K562 (cell line): ENCODE data around the gene MYO7A. TPM values are rescaled to one million over a fixed set of nuclear protein-coding genes. Genes with fewer than 3 reads are reported as not detected.

ENCODE experiments used
- CTCFL ChIP-seq: IDR thresholded peaks from 2 replicates; pipeline ENCODE4 v1.6.1; 2011; ENCODE audit warnings: borderline replicate concordance, low read depth, mild to moderate bottlenecking, moderate library complexity, low read length; ENCODE audit not compliant: insufficient read depth, poor library complexity, severe bottlenecking
- EHMT2 ChIP-seq: fragments of 450-650 bp; IDR thresholded peaks from 2 replicates; pipeline ENCODE4 v1.6.1; 2018; ENCODE audit warnings: antibody characterized with exemption
- EP300 ChIP-seq: IDR thresholded peaks from 2 replicates; pipeline ENCODE4 v1.6.1; 2012; ENCODE audit warnings: low read length, improper control_type of control experiment
- GABPA ChIP-seq: fragments of 200-800 bp; sonication (Bioruptor generic); conservative IDR thresholded peaks from 2 replicates; pipeline ENCODE4 v1.6.1; 2016; ENCODE audit warnings: low read depth, missing genetic modification characterization, missing compliant biosample characterization
- HNRNPH1 ChIP-seq: fragments of 200-400 bp; formaldehyde crosslinking; optimal IDR thresholded peaks from 2 replicates; pipeline ENCODE3; 2017; ENCODE audit warnings: low read depth, mild to moderate bottlenecking, low read length, moderate library complexity
- ZNF551 ChIP-seq: fragments of 250-450 bp; sonication (Bioruptor Pico); IDR thresholded peaks from 2 replicates; pipeline ENCODE4 v1.5.0; 2021; ENCODE audit warnings: mild to moderate bottlenecking, moderate library complexity
- polyA plus RNA-seq, 8 experiments: library from polyadenylated mRNA; depleted of rRNA in 4 of 8; stranded (reverse) in 5 of 8; unstranded in 3 of 8; fragments of >200 nt; fragmentation: Nextera tagmentation in 2 of 8; fragmentation: Illumina TruSeq in 1 of 8; extraction: Ambion mirVana in 2 of 8; extraction: Trizol in 1 of 8; gene quantifications; 2 replicates each; pipeline versions ENCODE4 v1.2.1 to v1.2.3, GENCODE V29; 2011 to 2014; ENCODE audit warnings: inconsistent platforms in 1 of 8, missing spikeins in 1 of 8
- total RNA-seq, 7 experiments: library from RNA; depleted of rRNA in 6 of 7; stranded (reverse); fragments of >200 nt in 6 of 7; fragmentation: Illumina TruSeq in 2 of 7; extraction: Trizol in 2 of 7; gene quantifications; 2 replicates each; pipeline versions ENCODE4 v1.2.1 to v1.2.3, GENCODE V29; 2011 to 2021; ENCODE audit warnings: low replicate concordance in 1 of 7
- TF ChIP-seq, protein P1 (sequence below): fragments of 250-450 bp; sonication (Bioruptor Pico); IDR thresholded peaks from 2 replicates; pipeline ENCODE4 v1.4.0; 2020; ENCODE audit warnings: mild to moderate bottlenecking

Gene MYO7A
- total and polyA plus RNA-seq, 9 of the 15 experiments (the other 6 are each of a cell fraction or from before 2014, with no cell fraction given), result 0.01 to 0.11 (median 0.07) TPM; not detected in 1

DNA sequence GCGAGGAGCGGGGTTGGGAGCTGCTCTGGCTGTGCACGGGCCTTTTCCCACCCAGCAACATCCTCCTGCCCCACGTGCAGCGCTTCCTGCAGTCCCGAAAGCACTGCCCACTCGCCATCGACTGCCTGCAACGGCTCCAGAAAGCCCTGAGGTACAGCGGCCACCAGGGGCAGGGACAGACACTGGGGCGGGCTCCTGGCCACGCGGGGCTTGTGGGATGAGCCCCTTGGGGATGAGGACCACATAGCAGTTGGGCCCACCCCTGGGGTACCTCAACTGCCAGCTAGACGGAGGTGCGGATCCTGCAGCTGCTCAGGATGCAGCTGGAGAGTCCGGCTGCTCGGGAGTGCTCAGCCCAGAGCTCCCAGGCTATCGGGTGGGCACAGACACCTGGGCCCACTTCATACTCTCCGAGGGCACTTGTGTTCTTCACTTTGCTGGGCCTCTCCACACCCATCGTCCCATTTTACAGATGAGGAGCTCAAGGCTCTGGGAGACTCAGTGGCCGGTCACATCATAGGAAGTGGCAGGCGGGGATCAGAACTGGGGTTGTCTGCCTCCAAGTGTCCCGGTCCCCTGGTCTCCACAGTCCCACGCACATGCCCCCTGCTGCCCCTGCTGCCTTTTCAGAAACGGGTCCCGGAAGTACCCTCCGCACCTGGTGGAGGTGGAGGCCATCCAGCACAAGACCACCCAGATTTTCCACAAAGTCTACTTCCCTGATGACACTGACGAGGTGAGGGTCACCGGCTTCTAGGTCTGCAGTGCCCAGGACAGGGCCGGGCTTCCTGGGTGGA, 77.6 kb downstream of the MYO7A start (continued):
- TF ChIP-seq, protein P1, sequence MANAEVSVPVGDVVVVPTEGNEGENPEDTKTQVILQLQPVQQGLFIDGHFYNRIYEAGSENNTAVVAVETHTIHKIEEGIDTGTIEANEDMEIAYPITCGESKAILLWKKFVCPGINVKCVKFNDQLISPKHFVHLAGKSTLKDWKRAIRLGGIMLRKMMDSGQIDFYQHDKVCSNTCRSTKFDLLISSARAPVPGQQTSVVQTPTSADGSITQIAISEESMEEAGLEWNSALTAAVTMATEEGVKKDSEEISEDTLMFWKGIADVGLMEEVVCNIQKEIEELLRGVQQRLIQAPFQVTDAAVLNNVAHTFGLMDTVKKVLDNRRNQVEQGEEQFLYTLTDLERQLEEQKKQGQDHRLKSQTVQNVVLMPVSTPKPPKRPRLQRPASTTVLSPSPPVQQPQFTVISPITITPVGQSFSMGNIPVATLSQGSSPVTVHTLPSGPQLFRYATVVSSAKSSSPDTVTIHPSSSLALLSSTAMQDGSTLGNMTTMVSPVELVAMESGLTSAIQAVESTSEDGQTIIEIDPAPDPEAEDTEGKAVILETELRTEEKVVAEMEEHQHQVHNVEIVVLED, result no peak
- TF ChIP-seq EHMT2 (no peak), ZNF551 (CRISPR knock-in tag) (no peak), CTCFL (no peak), GABPA (tag) (no peak), HNRNPH1 (no peak), EP300 (no peak)
- TF ChIP-seq, all 486 proteins: peak for 0
